ENCODE data around the gene JDP2. TPM values are rescaled to one million over a fixed set of nuclear protein-coding genes. Genes with fewer than 3 reads are reported as not detected.

The JDP2 gene
- total RNA-seq, 4 donors from 2014 or later = 59.7 to 141 (median 78.4) TPM

DNA sequence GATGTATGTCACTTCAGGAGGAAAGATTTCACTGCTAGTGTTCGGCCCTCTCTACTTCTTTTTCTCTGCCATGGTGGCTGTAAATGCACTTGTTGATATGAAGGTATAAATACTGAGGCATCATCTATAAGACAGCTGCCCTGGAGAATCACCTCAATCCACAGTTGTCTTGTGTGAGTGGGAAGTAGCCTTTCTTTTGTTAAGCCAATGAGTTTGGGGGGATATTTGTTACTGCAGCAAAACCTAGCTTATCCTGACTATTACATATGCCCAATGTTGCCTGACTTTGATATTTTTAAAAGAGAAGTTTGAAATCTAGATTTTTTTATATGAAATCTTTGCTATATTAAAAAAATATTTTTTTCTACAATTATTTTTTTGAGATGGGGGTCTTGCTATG is 3.3 kb upstream of the JDP2 start:
- TF ChIP-seq, protein P1, sequence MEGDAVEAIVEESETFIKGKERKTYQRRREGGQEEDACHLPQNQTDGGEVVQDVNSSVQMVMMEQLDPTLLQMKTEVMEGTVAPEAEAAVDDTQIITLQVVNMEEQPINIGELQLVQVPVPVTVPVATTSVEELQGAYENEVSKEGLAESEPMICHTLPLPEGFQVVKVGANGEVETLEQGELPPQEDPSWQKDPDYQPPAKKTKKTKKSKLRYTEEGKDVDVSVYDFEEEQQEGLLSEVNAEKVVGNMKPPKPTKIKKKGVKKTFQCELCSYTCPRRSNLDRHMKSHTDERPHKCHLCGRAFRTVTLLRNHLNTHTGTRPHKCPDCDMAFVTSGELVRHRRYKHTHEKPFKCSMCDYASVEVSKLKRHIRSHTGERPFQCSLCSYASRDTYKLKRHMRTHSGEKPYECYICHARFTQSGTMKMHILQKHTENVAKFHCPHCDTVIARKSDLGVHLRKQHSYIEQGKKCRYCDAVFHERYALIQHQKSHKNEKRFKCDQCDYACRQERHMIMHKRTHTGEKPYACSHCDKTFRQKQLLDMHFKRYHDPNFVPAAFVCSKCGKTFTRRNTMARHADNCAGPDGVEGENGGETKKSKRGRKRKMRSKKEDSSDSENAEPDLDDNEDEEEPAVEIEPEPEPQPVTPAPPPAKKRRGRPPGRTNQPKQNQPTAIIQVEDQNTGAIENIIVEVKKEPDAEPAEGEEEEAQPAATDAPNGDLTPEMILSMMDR (IDR thresholded peaks at IDR 0.05) = no peak
- DNase-seq (ENCODE audit: low spot score) = no peak
- ATAC-seq (ENCODE audit: low FRiP score) = no peak

DNA sequence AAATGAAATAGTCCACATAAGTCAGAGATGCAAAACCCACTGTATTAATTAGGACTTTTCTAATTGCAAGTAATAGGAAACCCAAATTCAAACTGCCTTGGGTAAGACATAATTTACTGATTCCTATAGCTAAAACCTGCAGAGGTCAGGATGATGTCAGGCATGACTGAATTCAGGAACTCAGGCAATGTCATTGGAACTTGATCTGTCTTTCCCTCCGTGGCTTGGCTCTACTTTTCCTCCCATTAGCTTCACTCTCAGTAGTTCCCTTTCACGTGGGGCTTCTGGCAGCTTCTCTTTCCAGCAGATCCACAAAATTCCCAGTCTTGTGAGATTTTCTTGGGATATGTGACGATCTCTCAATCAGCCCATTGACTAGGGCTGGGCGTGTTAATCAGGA is 2.4 kb upstream of the JDP2 start:
- TF ChIP-seq, protein P1 (IDR thresholded peaks at IDR 0.05) = no peak
- ATAC-seq (ENCODE audit: low FRiP score) (no peak), DNase-seq (ENCODE audit: low spot score) (no peak)

DNA sequence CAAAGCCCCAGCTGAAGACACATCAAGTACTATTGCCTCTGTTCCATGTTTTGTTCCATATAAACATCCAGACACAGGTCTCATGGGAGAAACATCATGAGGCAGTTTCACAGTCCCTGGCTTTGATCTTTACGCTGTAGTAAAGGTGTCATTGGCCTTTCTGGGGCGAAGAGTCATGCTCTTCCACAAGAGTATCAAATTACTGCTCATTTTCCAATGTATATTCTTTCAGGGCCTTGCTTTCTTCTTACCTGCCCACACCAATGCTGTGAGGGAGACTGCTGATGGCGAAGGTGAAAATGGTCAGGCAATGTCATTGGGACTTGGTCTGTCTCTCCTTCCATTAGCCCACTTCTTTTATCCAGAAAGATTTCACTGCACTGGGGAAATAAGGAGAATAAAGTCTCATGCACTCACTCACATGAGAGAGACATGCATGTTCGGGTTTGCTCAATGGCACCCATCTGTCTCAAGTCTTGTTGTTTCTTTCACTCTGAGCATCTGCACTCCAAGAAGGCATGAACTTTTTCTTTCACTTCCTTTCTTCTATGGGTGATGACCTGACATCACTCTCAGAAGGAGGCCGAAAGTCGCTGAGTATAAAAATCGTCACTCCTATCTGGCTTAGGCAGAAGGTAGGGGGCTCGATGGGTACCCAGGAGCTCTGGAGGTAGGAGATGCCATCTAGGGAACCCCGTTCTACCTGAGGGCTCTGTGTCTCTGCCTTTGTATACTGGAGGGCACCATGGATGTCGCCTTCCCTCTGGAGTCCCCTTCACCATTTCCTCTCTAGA is 1.3 kb upstream of the JDP2 start:
- DNase-seq (ENCODE audit: low spot score) (no peak), ATAC-seq (ENCODE audit: low FRiP score) (no peak)
- TF ChIP-seq, protein P1 (IDR thresholded peaks at IDR 0.05) = no peak

DNA sequence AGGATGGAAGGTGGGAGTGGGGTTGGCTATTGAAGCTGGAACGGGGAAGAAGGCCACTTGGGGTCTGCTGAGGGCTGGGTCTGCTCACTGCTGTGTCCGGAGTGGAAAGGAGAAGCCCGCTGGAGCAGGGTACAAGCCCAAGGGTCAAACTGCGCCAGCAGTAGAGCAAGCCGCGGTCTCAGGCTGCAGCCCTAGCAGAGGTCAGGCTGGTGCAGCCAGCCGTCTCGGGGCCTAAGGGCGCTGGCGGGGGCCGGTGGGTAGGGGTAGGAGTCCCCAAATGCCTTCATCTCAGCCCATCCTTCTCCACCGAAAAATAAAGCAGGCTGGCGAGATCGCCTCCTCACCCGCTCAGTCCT is 718 bp upstream of the JDP2 start:
- peak; percentile 1 for ATAC-seq (ENCODE audit: low FRiP score)
- DNase-seq (ENCODE audit: low spot score) = no peak
- TF ChIP-seq, protein P1 (IDR thresholded peaks at IDR 0.05) = no peak

DNA sequence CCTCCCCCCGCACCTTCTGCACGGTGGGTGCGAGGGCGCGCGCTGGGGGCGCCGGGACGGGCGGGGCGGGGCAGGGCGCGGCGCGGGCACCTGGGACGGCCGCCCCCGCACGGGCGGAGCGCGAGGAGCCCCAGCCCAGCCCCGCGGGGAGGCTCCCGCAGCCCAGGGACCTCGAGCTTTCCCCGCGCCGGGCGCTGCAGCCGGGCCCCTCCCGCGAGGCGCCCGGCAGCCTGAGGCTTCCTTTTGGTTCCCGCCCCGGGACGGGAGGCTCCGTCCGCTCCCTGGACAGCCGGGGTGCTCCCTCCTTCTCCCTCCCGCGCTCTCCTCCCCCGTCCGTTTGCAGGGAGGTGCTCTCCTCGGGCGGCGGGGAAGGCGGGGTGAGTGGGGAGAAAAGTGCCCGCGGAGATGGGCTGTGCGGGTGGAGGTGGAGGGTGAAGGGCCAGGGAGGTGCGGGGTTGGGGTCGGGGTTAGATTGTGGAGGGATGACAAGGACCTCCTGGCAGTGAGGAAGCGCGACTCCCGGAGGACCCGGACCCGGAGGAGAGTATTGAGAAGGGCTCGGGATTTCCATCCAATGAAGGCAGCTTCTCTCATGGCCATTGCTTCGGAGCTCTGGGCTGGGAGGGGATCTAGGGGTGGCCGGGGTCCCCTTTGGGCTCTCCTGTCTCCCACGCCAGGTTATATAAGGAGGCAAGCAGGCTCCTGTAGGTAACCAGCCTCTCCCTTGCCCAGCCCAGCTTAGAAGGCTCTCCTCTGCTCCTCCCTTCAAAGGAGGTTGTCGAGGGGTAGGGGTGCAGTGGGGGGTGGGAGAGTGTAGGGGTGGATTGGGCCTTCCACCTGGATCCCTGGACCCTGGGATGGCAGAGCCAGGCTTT is 645 bp downstream of the JDP2 start:
- no peak for DNase-seq (ENCODE audit: low spot score)
- TF ChIP-seq, protein P1 (IDR thresholded peaks at IDR 0.05) = no peak
- ATAC-seq (ENCODE audit: low FRiP score) = peak; percentile 30

DNA sequence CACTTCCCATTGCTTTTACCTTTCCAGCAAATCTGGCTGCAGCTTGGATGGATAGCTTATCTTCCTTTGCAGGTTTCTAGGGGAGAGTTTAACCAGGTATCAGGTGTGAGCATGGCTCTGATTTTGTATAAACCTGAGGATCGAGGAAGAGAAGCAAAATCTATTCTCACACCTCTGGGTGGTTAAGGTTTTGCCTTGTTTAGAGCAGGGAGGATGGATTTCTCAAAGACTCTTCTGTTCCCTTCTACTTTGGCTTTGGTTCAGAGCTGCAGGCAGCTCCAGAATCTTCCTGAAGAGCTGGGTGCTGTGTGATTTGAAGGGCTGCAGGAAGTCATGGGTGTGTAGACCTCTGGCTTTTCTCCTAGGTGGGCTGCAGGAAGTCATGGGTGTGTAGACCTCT is 1.7 kb downstream of the JDP2 start:
- no peak for DNase-seq (ENCODE audit: low spot score)

More for the DNA sequence above, 1.7 kb downstream of the JDP2 start:
- ATAC-seq (ENCODE audit: low FRiP score) = no peak
- TF ChIP-seq, protein P1 (IDR thresholded peaks at IDR 0.05) = no peak
